Activated naive CD4-positive, alpha-beta T cell treated with anti-CD3 and anti-CD28 coated beads for 36 hours (primary cell): ENCODE data around the gene SPTB. TPM values are rescaled to one million over a fixed set of nuclear protein-coding genes. Genes with fewer than 3 reads are reported as not detected.

Experiments used
- CTCF ChIA-PET: fragments of 350-600 bp; sonication (Branson Sonifier 250); formaldehyde crosslinking; loops from one replicate; lab custom pipeline; 2021; ENCODE audit warnings: antibody characterized with exemption; lab: Charles Lee
- DNase-seq: peaks from one replicate; pipeline ENCODE4 v3.0.0-alpha.2; 2020
- H3K27ac Mint-ChIP-seq: one replicate; pipeline ENCODE4 v1.8.0; 2021; ENCODE audit warnings: mild to moderate bottlenecking, mixed read lengths
- H3K27me3 Mint-ChIP-seq: one replicate; pipeline ENCODE4 v1.8.0; 2021; ENCODE audit warnings: low read depth, mixed read lengths
- H3K36me3 Mint-ChIP-seq: one replicate; pipeline ENCODE4 v1.8.0; 2021; ENCODE audit warnings: low read depth, mixed read lengths
- H3K4me1 Mint-ChIP-seq: one replicate; pipeline ENCODE4 v1.8.0; 2021; ENCODE audit warnings: low read depth, mixed read lengths
- H3K4me3 Mint-ChIP-seq: one replicate; pipeline ENCODE4 v1.8.0; 2021; ENCODE audit warnings: mild to moderate bottlenecking, moderate library complexity, mixed read lengths
- H3K9me3 Mint-ChIP-seq: one replicate; pipeline ENCODE4 v1.8.0; 2021; ENCODE audit warnings: mixed read lengths
- intact Hi-C: fragments of 100-400 bp; cut with micrococcal nuclease; formaldehyde crosslinking; loops from one replicate; pipeline ENCODE4 v1.15.1; 2023
- total RNA-seq, 2 experiments: library from RNA; stranded (reverse); gene quantifications; one replicate each; pipeline ENCODE4 v1.2.3, GENCODE V29; 2021

The SPTB gene
- total RNA-seq, 2 experiments from 2014 or later, result 0.42 to 0.55 TPM

DNA sequence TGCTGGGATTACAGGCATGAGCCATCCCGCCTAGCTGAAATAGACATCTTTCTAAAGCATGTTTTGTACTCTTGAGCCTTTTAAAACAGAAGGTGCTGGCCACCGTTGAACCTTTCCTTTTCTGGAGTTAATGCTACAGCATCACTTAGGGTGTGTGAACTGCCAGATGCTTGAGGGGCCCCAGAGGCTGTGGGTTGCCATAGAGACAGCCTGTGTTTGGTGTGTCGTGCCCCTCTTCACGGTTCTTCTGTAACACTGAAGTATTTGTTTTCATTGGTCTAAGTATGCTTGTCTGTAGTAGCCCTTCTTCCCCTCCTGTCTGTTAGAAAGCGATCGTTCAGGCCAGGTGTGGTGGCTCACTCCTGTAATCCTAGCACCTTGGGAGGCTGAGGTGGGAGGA, 144.7 kb downstream of the SPTB start:
- no peak for DNase-seq
- intact Hi-C loops, result no loop called here
- no peak overlapping the region for H3K4me3 Mint-ChIP-seq
- H3K36me3 Mint-ChIP-seq, result no peaks in the 10 kb centered on the region
- H3K4me1 Mint-ChIP-seq, result no peaks in the 10 kb centered on the region
- no peaks in the 10 kb centered on the region for H3K27me3 Mint-ChIP-seq
- CTCF ChIA-PET, result no interaction called here
- no peaks in the 10 kb centered on the region for H3K9me3 Mint-ChIP-seq
- H3K27ac Mint-ChIP-seq, result no peak overlapping the region

DNA sequence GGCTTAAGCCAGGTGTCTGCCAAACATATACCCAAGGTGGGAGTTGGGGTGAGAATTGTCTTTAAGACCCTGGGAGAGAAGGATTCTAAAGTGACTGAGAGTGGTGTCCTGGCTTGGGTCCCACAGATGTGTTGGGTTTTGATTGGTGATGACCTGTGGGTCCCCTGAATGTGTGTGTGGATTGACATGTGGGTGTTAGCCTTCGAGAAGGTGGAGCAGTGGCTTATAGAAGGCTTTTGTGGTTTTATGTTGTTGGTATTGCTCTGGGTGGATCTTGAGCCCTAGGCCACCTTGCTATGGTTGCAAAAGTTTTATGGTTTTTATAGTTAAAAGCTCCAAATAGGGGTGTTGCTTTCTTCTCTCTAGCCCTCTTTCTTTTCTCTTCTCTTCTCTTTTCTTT, 145.8 kb downstream of the SPTB start:
- no peak for DNase-seq
- CTCF ChIA-PET, result interaction anchor here (0.8 kb wide), 1 partner anchor 62 kb away, joined by 3 read pairs; no protein-coding TSS in a partner anchor
- Mint-ChIP-seq H3K36me3 (no peaks in the 10 kb centered on the region), H3K9me3 (no peaks in the 10 kb centered on the region), H3K4me3 (no peak overlapping the region), H3K4me1 (peaks cover 2% of the 10 kb centered on the region), H3K27ac (no peak overlapping the region), H3K27me3 (no peaks in the 10 kb centered on the region)
- intact Hi-C loops, result no loop called here

DNA sequence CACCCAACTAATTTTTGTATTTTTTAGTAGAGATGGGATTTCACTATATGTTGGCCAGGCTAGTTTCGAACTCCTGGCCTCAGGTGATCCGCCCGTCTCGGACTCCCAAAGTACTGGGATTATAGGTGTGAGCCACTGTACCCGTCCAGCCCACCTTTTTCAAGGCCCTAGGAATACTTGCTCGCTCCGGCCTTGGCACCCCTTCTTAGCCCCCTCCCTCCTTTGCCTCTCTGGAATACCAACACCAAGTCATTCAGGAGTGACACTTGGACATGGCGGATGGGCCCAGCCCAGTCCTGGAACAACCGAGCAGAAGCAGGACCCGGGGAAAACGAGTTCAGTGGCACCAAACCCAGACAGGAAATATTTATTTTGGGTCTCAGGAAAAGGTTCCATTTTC, 146.4 kb downstream of the SPTB start:
- Mint-ChIP-seq H3K36me3 (no peaks in the 10 kb centered on the region), H3K4me3 (no peak overlapping the region), H3K4me1 (peaks cover 2% of the 10 kb centered on the region), H3K9me3 (no peaks in the 10 kb centered on the region), H3K27me3 (no peaks in the 10 kb centered on the region), H3K27ac (no peak overlapping the region)
- CTCF ChIA-PET, result no interaction called here
- no peak for DNase-seq
- intact Hi-C loops, result no loop called here

DNA sequence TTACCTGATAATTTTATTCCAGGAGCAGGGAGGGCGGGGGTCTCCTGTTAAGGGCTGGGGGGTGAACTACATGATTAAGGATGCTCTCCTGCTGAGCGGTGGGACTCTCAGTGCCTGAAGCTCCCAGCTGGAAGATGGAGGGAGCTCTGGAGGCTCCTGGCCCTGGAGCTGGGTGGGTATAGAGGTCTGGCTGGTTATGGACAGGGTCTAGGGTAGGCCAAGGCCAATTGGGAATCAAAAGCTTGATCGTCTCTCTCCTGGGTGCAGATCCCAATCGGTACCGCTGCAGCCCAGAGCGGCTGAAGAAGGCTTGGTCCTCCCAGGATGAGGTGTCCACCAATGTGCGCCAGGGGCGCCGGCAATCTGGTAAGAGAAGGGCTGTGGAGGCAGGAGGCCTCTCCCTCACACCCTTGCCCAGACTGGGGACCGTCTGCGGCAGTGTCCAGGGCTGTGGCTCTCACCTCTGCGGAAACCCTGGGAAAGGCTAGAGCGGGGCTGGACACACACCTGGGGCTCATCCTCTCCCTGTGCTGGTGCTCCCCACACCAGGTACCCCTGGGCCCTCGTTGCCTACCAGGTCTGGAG, 147.1 kb downstream of the SPTB start:
- no peak overlapping the region for H3K4me3 Mint-ChIP-seq
- H3K9me3 Mint-ChIP-seq, result no peaks in the 10 kb centered on the region

DNA sequence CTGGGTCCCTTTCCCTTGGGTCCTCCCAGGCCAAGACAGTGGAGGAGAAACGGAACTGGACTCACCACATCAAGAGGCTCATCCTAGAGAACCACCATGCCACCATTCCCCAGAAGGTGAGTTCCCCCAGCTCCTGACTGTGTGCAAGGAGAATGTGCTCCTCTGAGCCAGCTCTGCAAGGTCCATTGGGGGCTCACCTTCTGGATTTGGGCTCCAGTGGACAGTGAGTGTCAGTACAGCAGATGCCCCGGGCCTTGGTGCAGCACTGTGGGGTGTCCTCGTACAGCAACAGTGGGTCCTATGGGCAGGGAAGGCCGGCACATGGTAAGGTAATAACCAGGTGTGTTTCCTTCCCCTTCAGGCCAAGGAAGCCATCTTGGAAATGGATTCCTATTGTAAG, 147.6 kb downstream of the SPTB start:
- Mint-ChIP-seq H3K4me3 (no peak overlapping the region), H3K27ac (no peak overlapping the region), H3K36me3 (no peaks in the 10 kb centered on the region), H3K27me3 (no peaks in the 10 kb centered on the region), H3K9me3 (no peaks in the 10 kb centered on the region), H3K4me1 (peaks cover 2% of the 10 kb centered on the region)
- no peak for DNase-seq
- CTCF ChIA-PET, result no interaction called here
- intact Hi-C loops, result no loop called here

More for the DNA sequence above, 147.1 kb downstream of the SPTB start:
- Mint-ChIP-seq H3K27me3 (no peaks in the 10 kb centered on the region), H3K36me3 (no peaks in the 10 kb centered on the region), H3K4me1 (peaks cover 2% of the 10 kb centered on the region), H3K27ac (no peak overlapping the region)
- no peak for DNase-seq
- intact Hi-C loops, result no loop called here
- CTCF ChIA-PET, result no interaction called here

DNA sequence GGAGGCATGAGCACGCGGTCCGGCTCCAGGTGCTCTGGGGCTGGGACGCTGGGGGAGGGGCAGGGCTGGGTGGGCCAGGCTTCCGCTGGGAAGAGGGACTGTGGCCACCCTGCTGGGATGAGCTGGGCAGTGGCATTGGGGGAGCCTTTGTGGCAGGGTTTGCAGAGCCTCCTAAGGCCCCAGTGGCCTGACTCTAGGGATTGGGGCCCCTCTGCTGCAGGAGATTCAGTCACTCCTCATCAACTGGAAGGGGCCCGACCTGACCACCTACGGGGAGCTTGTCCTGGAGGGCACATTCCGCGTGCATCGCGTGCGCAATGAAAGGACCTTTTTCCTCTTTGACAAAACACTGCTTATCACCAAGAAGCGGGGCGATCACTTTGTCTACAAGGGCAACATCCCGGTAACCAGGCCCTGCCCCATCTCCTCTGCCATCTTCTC, 148.5 kb downstream of the SPTB start:
- no peaks in the 10 kb centered on the region for H3K9me3 Mint-ChIP-seq
- DNase-seq, result no peak
- intact Hi-C loops, result no loop called here
- H3K27ac Mint-ChIP-seq, result no peak overlapping the region
- no peaks in the 10 kb centered on the region for H3K27me3 Mint-ChIP-seq
- no peak overlapping the region for H3K4me3 Mint-ChIP-seq
- CTCF ChIA-PET, result no interaction called here
- peaks cover 2% of the 10 kb centered on the region for H3K4me1 Mint-ChIP-seq
- no peaks in the 10 kb centered on the region for H3K36me3 Mint-ChIP-seq

DNA sequence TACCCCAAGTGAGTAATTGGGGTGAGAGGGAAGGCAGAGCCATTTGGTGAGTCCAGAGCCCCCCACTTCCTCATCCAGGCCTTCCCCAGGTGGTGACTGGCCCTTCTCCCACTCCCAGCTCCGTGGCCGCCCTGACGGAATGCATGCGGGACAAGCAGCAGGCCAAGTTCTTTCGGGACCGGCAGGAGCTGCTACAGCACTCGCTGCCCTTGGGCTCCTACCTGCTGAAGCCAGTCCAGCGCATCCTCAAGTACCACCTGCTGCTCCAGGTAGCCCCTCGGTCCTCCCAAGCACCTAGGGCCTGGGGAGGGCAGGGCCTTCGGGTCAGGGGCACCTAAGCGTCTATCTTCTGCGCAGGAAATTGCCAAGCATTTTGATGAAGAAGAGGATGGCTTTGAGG, 149.0 kb downstream of the SPTB start:
- no peaks in the 10 kb centered on the region for H3K27me3 Mint-ChIP-seq
- H3K4me1 Mint-ChIP-seq, result peaks cover 5% of the 10 kb centered on the region
- H3K27ac Mint-ChIP-seq, result no peak overlapping the region
- no peak for DNase-seq
- intact Hi-C loops, result no loop called here
- H3K4me3 Mint-ChIP-seq, result no peak overlapping the region
- no peaks in the 10 kb centered on the region for H3K9me3 Mint-ChIP-seq
- CTCF ChIA-PET, result no interaction called here
- H3K36me3 Mint-ChIP-seq, result no peaks in the 10 kb centered on the region

DNA sequence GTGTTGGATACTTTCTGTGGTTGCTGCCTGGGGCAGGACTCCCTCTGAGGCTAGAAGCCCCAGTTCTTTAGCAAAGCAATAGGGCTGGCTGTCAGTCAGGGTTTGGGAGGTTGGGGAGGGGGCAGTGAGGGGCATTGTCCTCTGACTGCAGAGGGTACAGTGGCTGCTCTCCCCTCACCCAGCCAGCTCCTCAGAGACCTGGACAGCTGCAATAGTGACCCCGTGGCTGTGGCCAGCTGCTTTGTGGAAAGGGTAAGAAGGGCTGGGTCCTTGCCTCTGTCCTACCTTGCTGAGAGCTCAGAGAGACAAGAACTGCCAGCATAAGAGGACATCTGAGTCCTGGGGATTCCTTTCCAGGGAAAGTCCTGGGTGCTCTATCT, 149.7 kb downstream of the SPTB start:
- peaks cover 5% of the 10 kb centered on the region for H3K4me1 Mint-ChIP-seq
- H3K9me3 Mint-ChIP-seq, result no peaks in the 10 kb centered on the region
- H3K27me3 Mint-ChIP-seq, result no peaks in the 10 kb centered on the region
- CTCF ChIA-PET, result no interaction called here
- DNase-seq, result no peak
- no peak overlapping the region for H3K27ac Mint-ChIP-seq
- no peak overlapping the region for H3K4me3 Mint-ChIP-seq
- H3K36me3 Mint-ChIP-seq, result no peaks in the 10 kb centered on the region
- intact Hi-C loops, result no loop called here

DNA sequence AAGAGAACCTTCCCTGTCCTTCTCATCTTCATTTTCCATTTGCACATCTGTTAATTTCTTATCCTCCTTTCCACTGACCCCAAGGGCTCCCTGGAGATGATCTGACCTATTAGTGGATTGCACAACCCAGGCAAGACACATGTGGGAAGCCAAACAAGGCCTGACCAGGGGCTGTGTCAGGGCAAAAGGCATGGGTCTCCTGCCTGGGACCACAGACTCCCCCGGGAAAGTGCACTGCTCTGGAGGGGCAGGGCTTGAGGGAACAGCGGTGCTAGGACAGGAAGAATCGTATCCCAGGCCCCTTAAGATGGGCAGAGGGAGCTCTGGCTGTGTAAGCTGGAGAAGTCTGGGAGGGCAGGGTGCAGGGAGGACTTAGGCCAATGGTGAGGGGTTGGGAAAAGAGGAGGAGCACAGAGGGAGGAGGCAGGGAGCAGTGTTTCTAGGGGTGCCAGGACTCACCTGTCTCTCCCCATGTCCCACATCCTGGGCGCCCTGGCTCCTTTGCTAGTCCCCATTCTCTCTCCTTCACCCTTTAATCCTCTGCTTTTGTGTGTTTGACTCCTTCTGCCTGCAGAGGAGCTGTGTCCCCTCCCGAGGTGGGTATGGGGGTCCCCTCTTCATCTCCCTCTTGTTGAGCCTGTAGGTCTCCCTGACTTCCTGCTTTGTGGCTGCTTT, 150.2 kb downstream of the SPTB start:
- H3K4me3 Mint-ChIP-seq, result no peak overlapping the region
- CTCF ChIA-PET, result no interaction called here
- H3K27ac Mint-ChIP-seq, result no peak overlapping the region

DNA sequence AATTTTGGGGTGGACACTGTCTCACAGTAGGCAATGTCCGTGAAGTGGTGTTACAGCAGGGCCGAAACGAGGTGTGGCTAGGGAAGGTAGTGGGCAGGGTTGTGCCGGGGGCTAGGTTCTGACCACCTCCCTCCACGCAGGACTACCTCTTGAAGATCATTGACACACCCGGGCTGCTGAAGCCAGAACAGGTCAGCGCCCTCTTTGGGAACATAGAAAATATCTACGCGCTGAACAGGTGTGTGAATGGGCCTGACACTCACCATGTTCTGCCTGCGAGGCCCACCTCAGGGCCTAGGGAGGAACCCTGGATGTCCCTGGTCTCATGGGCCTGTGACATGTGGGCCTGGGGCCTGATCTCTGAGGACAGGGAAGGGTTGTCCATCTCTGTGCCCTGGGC, 150.9 kb downstream of the SPTB start:
- H3K27ac Mint-ChIP-seq, result no peak overlapping the region
- CTCF ChIA-PET, result no interaction called here
- H3K4me3 Mint-ChIP-seq, result no peak overlapping the region
- H3K9me3 Mint-ChIP-seq, result no peaks in the 10 kb centered on the region
- H3K36me3 Mint-ChIP-seq, result no peaks in the 10 kb centered on the region
- H3K27me3 Mint-ChIP-seq, result no peaks in the 10 kb centered on the region
- intact Hi-C loops, result no loop called here
- no peak for DNase-seq
- H3K4me1 Mint-ChIP-seq, result peaks cover 13% of the 10 kb centered on the region

More for the DNA sequence above, 150.2 kb downstream of the SPTB start:
- no peaks in the 10 kb centered on the region for H3K27me3 Mint-ChIP-seq
- no peaks in the 10 kb centered on the region for H3K9me3 Mint-ChIP-seq
- intact Hi-C loops, result no loop called here
- DNase-seq, result no peak
- peaks cover 6% of the 10 kb centered on the region for H3K4me1 Mint-ChIP-seq
- no peaks in the 10 kb centered on the region for H3K36me3 Mint-ChIP-seq

DNA sequence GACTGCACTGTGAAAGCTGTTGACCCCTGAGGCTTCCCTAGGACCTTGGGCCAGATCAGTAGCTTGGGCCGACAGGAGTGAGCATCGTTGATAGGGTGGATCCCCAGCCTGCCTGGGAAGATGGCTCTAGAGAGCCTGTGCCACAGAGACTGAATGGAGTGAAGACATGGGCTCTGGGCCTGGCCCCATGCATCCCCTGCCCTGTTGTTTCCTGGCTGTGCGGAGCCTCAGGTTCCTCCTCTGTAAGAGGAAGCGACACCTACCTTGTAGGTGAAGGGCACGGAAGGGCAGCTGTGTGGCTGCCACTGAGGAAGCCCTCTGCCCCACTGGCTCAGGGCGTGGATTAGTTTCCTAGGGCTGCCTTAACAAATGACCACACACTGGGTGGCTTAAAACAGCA, 151.6 kb downstream of the SPTB start:
- Mint-ChIP-seq H3K36me3 (no peaks in the 10 kb centered on the region), H3K27me3 (no peaks in the 10 kb centered on the region), H3K4me1 (peaks cover 18% of the 10 kb centered on the region), H3K9me3 (no peaks in the 10 kb centered on the region), H3K4me3 (no peak overlapping the region), H3K27ac (no peak overlapping the region)
- no peak for DNase-seq
- intact Hi-C loops, result no loop called here
- CTCF ChIA-PET, result no interaction called here

DNA sequence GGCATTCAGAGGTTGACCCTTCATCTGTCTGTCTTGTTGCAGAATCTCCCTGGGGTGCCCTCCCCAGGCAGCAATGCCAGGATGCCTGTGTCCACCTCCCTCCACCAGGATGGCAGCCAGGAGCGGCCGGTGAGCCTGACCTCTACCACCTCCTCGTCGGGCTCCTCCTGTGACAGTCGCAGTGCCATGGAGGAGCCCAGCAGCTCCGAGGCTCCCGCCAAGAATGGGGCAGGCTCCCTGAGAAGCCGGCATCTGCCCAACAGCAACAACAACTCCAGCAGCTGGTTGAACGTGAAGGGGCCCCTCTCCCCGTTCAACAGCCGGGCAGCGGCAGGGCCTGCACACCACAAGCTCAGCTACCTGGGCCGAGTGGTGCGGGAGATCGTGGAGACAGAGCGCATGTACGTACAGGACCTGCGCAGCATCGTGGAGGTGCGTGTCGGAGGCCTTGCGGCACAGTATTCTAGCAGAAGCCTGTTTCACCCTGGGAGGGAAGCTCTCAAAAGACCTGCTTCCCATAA, 152.1 kb downstream of the SPTB start:
- no peaks in the 10 kb centered on the region for H3K36me3 Mint-ChIP-seq
- no peak overlapping the region for H3K4me3 Mint-ChIP-seq
- H3K27me3 Mint-ChIP-seq, result no peaks in the 10 kb centered on the region
- intact Hi-C loops, result no loop called here
- DNase-seq, result no peak
- no peaks in the 10 kb centered on the region for H3K9me3 Mint-ChIP-seq
- no peak overlapping the region for H3K27ac Mint-ChIP-seq
- H3K4me1 Mint-ChIP-seq, result peaks cover 23% of the 10 kb centered on the region
- CTCF ChIA-PET, result no interaction called here

DNA sequence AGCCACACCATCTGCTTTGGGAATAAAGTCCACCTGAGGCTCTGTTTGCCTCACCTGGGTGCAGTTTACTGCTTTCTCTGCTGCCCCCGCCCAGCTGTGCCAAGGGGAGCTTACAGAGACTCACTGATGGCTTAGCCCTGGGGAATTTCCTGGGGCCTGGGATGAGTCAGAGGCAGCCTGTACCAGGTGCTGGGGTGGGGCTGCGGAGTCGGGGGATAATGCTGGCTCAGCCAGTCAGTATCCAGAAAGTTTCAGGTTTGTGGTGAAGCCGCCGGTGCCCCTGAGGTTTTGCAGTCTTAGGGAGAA, 153.2 kb downstream of the SPTB start:
- DNase-seq, result peak; percentile 46
- CTCF ChIA-PET, result no interaction called here
- H3K9me3 Mint-ChIP-seq, result no peaks in the 10 kb centered on the region
- H3K27me3 Mint-ChIP-seq, result no peaks in the 10 kb centered on the region
- intact Hi-C loops, result no loop called here
- no peaks in the 10 kb centered on the region for H3K36me3 Mint-ChIP-seq
- no peak overlapping the region for H3K4me3 Mint-ChIP-seq
- H3K27ac Mint-ChIP-seq, result no peak overlapping the region
- H3K4me1 Mint-ChIP-seq, result peaks cover 30% of the 10 kb centered on the region
